T-helper 17 cell (primary cell): ENCODE measurements around the gene ZNF189. TPM values are rescaled to one million over a fixed set of nuclear protein-coding genes. Genes with fewer than 3 reads are reported as not detected.

Experiments used
- ATAC-seq: fragments of 150-1000 bp; cut with Tn5 transposase; 2 replicates; pipeline ENCODE4 v1.10.0; 2021; ENCODE audit warnings: mild to moderate bottlenecking, moderate library complexity
- DNase-seq, 3 donors: peaks; one replicate each; pipeline versions ENCODE4 v3.0.0 to v3.0.0-alpha.2; 2020 to 2021
- H3K9me3 ChIP-seq: one replicate; pipeline ENCODE4 v1.7.0; 2013; ENCODE audit warnings: low read length, mild to moderate bottlenecking; ENCODE audit not compliant: control insufficient read depth, poor library complexity, severe bottlenecking
- H3K27ac Mint-ChIP-seq: one replicate; pipeline ENCODE4 v1.8.0; 2022; ENCODE audit warnings: mild to moderate bottlenecking, moderate library complexity, mixed read lengths
- H3K27me3 Mint-ChIP-seq: one replicate; pipeline ENCODE4 v1.8.0; 2022; ENCODE audit warnings: mixed read lengths
- H3K36me3 Mint-ChIP-seq: one replicate; pipeline ENCODE4 v1.8.0; 2022; ENCODE audit warnings: low read depth, mixed read lengths
- H3K4me1 Mint-ChIP-seq: one replicate; pipeline ENCODE4 v1.8.0; 2022; ENCODE audit warnings: mild to moderate bottlenecking, mixed read lengths
- H3K4me3 Mint-ChIP-seq: one replicate; pipeline ENCODE4 v1.8.0; 2022; ENCODE audit warnings: mild to moderate bottlenecking, moderate library complexity, mixed read lengths
- total RNA-seq, 4 donors: library from RNA in 2 of 4; stranded (reverse) in 2 of 4; gene quantifications; one replicate each; pipeline ENCODE4 v1.2.3 and lab custom pipeline; 2022 to 2026

The ZNF189 gene
- total RNA-seq, 2 donors from 2014 or later = 6.3 to 8.3 TPM

DNA sequence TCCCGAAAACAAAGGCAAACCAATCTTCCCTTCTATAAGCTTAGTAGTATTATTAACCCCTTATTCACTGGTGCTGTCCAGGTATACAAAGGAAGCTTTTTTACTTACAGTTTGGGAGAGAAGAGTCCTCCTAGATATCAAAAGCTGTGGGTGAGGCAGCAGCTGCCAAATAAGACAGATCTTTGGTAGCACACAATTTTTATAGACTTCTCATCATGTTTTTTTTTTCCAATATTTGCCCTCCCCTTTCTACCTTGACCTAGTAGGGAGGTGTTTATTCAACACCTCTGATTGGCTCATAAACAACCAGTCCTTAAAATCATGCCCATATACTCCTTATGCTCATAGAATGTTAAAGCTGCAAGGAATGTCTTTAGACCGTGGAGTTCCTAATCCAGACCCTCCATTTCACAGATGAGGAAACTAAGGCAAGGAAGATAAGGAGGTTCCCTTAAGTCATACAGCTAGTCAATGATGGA is 37.0 kb downstream of the ZNF189 start, which contains the start of gene ALDOB:
Gene ALDOB (minus strand): TSS at position 174 of the 479 bp plus-strand sequence. CDS start 4,887 bp downstream, outside the sequence.
- peaks cover 2% of the 10 kb centered on the region for H3K9me3 ChIP-seq
- no peaks in the 10 kb centered on the region for H3K4me1 Mint-ChIP-seq
- no peak within 1 kb of the TSS for H3K4me3 Mint-ChIP-seq
- DNase-seq (no peak), ATAC-seq (no peak)
- no peaks in the 10 kb centered on the region for H3K36me3 Mint-ChIP-seq
- no peak within 1 kb of the TSS for H3K27ac Mint-ChIP-seq
- peaks cover 51% of the 10 kb centered on the region for H3K27me3 Mint-ChIP-seq

DNA sequence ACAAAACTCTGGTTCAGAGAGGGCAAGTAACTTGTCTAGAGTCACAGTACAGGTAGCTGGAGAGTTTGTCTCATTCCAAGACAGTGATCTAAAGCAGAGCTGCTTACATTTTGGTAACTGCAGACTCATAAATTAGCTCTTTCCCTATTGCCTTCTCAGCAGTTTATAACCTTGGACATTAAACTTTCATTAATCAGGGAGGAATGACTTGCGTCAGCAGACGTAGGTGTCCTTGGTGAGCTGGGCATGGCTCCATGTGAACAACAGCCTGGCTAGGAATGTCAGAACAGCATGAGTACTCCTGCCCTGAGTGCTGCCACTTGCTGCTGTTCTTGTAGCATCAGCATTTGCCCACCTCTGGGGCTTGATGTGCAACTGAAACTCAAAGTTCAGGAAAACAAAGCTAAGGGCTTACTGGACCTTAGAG is 39.2 kb downstream of the ZNF189 start:
- no peak overlapping the region for H3K27ac Mint-ChIP-seq
- no peak for DNase-seq

DNA sequence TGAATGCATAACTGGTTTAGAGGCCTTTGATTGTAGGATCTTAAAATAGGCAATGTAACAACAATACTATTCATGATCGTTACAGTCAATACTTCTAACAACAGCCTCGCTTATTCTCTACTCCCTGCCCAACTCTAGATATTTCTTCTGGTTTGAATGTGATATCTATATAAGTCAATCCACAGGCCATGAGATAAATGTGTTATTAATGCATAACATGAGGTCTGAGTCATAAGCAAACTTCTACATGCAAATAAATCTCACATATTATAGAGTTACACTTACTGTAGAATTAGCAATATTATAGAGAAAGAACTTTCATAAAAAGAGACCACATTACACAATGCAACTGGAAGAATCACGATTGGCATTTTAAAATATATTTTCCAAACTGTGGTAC is 39.9 kb downstream of the ZNF189 start:
- ATAC-seq (no peak), DNase-seq (no peak)
- H3K27me3 Mint-ChIP-seq = peaks cover 72% of the 10 kb centered on the region
- peaks cover 5% of the 10 kb centered on the region for H3K9me3 ChIP-seq
- H3K4me3 Mint-ChIP-seq = no peak overlapping the region
- H3K27ac Mint-ChIP-seq = no peak overlapping the region
- no peaks in the 10 kb centered on the region for H3K4me1 Mint-ChIP-seq
- no peaks in the 10 kb centered on the region for H3K36me3 Mint-ChIP-seq

More for the DNA sequence above, 39.2 kb downstream of the ZNF189 start:
- peaks cover 5% of the 10 kb centered on the region for H3K9me3 ChIP-seq
- ATAC-seq = no peak
- peaks cover 66% of the 10 kb centered on the region for H3K27me3 Mint-ChIP-seq
- H3K4me1 Mint-ChIP-seq = no peaks in the 10 kb centered on the region
- no peaks in the 10 kb centered on the region for H3K36me3 Mint-ChIP-seq
- H3K4me3 Mint-ChIP-seq = no peak overlapping the region

DNA sequence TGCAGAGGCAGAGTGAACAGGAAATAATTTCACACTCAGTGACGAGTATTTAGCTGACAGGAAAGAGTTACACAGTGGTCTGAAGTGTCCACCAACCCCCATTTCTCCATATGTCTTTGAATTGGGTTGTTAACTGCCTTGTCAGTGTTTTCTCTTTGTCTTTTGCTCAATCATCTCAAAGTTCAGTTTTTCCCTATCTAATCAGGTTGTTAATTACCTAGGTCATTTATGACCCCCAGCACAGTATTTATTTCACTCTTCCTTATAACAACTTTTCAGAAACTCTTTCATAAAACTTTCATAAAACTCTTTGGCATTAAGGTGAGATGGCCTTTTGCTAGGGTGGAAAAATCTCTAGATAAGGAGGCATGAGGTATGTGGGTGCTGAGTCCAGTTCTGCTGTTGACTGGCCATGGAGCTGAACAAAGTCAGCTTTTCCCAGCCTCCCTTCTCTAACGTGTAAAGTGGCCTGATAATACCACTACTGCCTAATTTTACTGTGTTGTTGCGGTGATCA is 42.1 kb downstream of the ZNF189 start:
- H3K4me3 Mint-ChIP-seq = no peak overlapping the region
- ATAC-seq (no peak), DNase-seq (no peak)
- H3K27ac Mint-ChIP-seq = no peak overlapping the region
- H3K9me3 ChIP-seq = peaks cover 5% of the 10 kb centered on the region
- H3K4me1 Mint-ChIP-seq = peaks cover 4% of the 10 kb centered on the region
- peaks cover 4% of the 10 kb centered on the region for H3K36me3 Mint-ChIP-seq
- H3K27me3 Mint-ChIP-seq = peaks cover 72% of the 10 kb centered on the region

DNA sequence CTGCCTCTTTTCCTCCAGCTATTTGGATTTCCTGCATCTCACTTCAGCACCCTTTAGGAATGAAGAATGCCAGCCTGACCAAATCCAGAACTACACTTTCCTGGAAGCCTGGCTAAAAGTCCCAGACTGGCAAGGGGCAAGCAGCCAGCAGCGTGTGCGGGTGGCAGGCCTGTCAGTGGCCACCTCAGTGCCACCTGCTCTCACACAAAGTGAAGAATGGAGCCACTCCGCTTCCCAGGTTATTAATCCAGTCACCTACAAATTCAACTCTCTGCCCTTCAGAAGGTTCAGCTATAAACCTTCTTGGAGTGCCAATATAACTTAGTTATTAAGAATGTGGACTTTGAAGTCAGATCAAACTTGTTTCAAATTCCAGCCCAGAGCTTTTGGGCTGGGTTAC is 43.7 kb downstream of the ZNF189 start:
- H3K27me3 Mint-ChIP-seq = peaks cover 74% of the 10 kb centered on the region
- no peak overlapping the region for H3K4me3 Mint-ChIP-seq
- H3K27ac Mint-ChIP-seq = no peak overlapping the region

DNA sequence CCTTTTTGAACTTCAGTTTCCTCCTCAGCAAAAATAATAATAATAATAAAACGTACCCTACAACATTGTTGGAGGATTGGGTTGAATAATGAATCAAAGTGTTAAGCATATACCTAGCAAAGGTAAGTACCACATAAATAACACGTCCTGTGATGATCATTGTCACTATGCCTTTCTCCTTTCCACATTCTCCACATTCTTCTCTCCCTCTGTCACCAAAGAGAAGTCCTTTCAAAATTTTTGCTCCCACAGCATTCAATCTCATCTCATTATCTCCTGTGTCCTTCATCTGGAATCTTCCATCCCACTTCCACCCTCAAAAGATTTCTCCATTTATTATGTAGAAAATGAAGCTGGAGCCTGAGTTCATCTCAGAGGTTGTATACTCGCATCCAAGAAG is 44.1 kb downstream of the ZNF189 start:
- Mint-ChIP-seq H3K4me3 (no peak overlapping the region), H3K27me3 (peaks cover 71% of the 10 kb centered on the region), H3K27ac (no peak overlapping the region), H3K36me3 (peaks cover 4% of the 10 kb centered on the region), H3K4me1 (peaks cover 4% of the 10 kb centered on the region)
- H3K9me3 ChIP-seq = peaks cover 8% of the 10 kb centered on the region
- DNase-seq (no peak), ATAC-seq (no peak)

More for the DNA sequence above, 43.7 kb downstream of the ZNF189 start:
- H3K4me1 Mint-ChIP-seq = peaks cover 4% of the 10 kb centered on the region
- peaks cover 4% of the 10 kb centered on the region for H3K36me3 Mint-ChIP-seq
- ATAC-seq = no peak
- no peak for DNase-seq
- H3K9me3 ChIP-seq = peaks cover 8% of the 10 kb centered on the region

DNA sequence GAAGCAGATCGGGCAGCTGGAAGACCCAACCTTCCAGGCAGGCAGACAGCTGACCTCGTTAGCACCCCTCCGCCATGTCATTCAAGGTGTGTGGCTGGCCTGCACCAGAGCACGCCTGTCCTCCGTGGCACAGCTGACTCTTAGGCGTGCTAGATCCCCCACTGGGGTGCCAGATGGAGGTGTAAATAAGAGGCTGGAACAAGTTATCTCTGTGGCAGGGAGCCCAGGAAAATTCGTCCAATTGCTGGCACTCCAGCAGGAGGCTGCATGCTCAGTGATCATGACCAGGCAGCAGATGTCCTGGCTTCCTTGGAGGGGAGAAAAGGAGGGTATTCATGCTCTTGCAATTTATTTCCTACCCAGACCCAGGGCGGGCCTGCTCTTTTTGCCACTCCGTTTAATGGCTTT is 44.7 kb downstream of the ZNF189 start:
- Mint-ChIP-seq H3K27me3 (peaks cover 73% of the 10 kb centered on the region), H3K27ac (no peak overlapping the region), H3K4me3 (no peak overlapping the region), H3K36me3 (peaks cover 4% of the 10 kb centered on the region), H3K4me1 (peaks cover 4% of the 10 kb centered on the region)
- no peak for DNase-seq
- H3K9me3 ChIP-seq = peaks cover 8% of the 10 kb centered on the region
- ATAC-seq = no peak

DNA sequence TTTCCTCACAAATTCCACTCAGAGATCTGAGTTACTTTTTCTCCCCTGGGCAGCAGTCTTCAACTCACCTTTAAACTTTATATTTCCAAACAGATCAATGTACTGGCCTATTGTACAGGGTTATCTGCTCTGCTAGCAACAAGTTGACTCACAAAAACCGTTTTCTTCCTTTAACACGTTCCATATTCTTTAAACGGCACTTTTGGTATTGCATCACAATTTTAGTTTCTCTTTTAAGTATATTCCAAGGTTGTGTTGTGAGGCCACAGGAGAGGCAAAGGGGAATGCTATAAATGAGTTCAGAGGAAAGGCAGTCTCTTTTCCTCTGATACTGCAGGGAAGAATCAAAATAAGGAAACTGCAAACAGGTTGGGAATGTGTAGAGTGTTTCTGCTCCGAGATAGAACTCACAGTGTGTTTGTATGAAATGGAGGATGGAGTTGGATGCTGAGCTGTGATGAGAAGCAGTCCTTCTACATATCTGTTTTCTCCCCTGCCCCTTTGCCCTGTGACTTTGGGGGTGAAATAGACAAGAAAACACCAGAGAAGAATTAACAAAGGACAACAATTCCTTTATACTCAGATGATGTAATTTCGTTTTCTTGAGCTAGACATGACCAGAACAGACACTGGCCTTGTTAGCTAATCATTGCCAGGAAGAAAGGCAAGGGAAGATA is 46.8 kb downstream of the ZNF189 start:
- peaks cover 80% of the 10 kb centered on the region for H3K27me3 Mint-ChIP-seq
- H3K9me3 ChIP-seq = peaks cover 8% of the 10 kb centered on the region
- H3K4me3 Mint-ChIP-seq = no peak overlapping the region
- peaks cover 7% of the 10 kb centered on the region for H3K36me3 Mint-ChIP-seq
- no peak for DNase-seq
- no peak overlapping the region for H3K27ac Mint-ChIP-seq
- peaks cover 12% of the 10 kb centered on the region for H3K4me1 Mint-ChIP-seq
- ATAC-seq = no peak

DNA sequence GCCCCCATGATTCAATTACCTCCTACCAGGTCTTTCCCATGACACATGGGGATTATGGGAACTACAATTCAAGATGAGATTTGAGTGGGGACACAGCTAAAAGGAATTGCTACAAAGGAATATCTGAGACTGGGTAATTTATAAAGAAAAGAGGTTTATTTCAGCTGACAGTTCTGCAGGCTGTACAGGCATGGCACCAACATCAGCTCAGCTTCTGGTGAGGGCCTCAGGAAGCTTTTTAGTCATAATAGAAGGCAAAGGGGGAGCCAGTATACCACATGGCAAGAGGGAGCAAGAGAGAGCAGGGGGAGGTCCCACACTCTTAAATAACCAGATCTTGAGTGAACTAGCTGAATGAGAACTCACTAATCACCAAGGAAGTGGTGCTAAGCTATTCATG is 48.1 kb downstream of the ZNF189 start:
- peaks cover 3% of the 10 kb centered on the region for H3K9me3 ChIP-seq
- Mint-ChIP-seq H3K4me3 (no peak overlapping the region), H3K27ac (peak overlapping the region; percentile 14), H3K4me1 (peaks cover 12% of the 10 kb centered on the region), H3K36me3 (peaks cover 7% of the 10 kb centered on the region), H3K27me3 (peaks cover 82% of the 10 kb centered on the region)
- DNase-seq = no peak
- ATAC-seq = no peak

DNA sequence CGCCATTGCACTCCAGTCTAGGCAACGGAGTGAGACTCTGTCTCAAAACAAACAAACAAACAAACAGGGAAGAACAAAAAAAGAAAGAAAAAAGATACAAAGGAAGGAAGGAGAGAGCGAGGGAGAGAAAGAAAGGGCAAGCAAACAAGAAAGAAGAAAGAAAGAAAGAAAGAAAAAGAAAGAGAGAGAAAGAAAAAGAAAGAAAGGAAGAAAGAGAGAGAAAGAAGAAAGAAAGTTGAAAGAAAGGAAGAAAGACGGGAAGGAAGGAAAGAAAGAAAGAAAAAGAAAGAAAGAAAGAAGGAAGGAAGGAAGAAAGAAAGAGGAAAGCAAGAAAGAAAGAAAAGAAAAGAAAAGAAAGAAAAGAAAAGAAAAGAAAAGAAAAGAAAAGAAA is 50.0 kb downstream of the ZNF189 start:
- H3K27ac Mint-ChIP-seq = no peak overlapping the region
- peaks cover 12% of the 10 kb centered on the region for H3K4me1 Mint-ChIP-seq
- DNase-seq (no peak), ATAC-seq (no peak)
- peak overlapping the region; percentile 90 for H3K4me3 Mint-ChIP-seq
- peaks cover 3% of the 10 kb centered on the region for H3K9me3 ChIP-seq
- H3K27me3 Mint-ChIP-seq = peaks cover 76% of the 10 kb centered on the region
- H3K36me3 Mint-ChIP-seq = peaks cover 7% of the 10 kb centered on the region

DNA sequence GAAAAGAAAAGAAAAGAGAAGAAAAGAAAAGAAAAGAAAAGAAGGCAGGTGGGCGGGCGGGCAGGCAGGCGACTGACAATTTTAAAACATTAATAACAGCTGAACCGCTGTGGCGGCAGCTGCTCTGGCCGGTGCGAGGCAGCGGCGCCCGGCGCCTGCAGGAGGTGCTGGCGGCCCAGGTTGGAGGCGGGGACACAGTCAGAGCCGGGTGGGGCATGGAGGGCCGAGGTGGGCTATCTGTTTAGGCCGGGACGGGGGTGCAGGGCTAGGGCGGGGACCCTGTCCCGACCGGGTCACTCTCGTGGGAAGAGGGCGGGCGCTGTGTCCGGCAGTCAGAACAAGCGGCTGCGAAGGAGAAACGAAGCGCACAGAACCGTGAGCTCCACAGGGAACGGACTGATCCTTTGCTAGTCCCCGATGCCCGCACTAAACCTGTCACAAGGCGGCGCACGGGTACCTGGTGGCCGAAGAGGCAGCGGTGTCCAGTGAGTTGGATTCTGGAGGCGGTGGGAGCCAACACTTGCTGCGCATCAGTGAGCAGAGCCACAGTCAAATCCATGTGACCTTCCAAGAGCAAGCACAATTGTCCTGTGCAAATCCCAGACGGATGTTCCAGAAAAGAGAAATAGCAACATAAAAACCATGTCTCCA is 50.5 kb downstream of the ZNF189 start:
- H3K36me3 Mint-ChIP-seq = peaks cover 7% of the 10 kb centered on the region
- H3K9me3 ChIP-seq = peaks cover 3% of the 10 kb centered on the region
- peak overlapping the region; percentile 90 for H3K4me3 Mint-ChIP-seq
- no peak overlapping the region for H3K27ac Mint-ChIP-seq
- H3K4me1 Mint-ChIP-seq = peaks cover 12% of the 10 kb centered on the region
- peak; percentile 13 to 25 (median 18) for DNase-seq
- peaks cover 73% of the 10 kb centered on the region for H3K27me3 Mint-ChIP-seq
- peak; percentile 92 for ATAC-seq

DNA sequence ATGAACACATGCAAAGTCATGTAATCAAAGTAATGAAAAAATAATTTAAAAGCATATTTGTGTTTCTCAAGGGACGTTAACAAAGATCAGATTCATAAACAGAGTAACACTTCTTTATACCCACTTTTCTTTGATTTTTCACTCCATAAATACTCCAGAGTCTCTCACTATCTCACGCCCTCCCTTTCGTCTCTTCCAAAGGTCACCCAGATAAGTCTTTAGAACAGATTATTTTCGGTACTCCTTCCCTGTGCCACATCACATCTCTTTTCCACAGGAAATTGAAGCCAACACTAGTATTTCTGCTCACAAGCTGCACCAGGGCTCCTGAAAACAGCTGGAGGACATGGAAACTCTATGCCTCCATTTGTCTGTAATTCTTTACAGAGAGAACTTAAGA is 52.3 kb downstream of the ZNF189 start:
- peaks cover 57% of the 10 kb centered on the region for H3K27me3 Mint-ChIP-seq

DNA sequence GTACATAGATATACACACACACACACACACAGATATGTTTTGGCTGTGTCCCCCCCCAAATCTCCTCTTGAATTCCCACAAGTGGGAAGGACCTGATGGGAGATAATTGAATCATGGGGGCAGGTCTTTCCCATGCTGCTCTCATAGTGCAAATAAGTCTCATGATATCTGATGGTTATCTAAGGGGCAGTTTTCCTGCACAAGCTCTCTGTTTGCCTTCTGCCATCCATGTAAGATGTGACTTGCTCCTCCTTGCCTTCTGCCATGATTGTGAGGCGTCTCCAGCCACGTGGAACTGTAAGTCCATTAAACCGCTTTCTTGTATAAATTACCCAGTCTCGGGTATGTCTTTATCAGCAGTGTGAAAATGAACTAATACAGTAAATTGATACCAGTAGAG is 52.8 kb downstream of the ZNF189 start:
- ATAC-seq (no peak), DNase-seq (no peak)
- Mint-ChIP-seq H3K4me3 (no peak overlapping the region), H3K36me3 (peaks cover 4% of the 10 kb centered on the region), H3K27me3 (peaks cover 54% of the 10 kb centered on the region), H3K4me1 (peaks cover 8% of the 10 kb centered on the region), H3K27ac (no peak overlapping the region)
- peaks cover 3% of the 10 kb centered on the region for H3K9me3 ChIP-seq

More for the DNA sequence above, 52.3 kb downstream of the ZNF189 start:
- Mint-ChIP-seq H3K27ac (no peak overlapping the region), H3K36me3 (peaks cover 4% of the 10 kb centered on the region), H3K4me1 (peaks cover 8% of the 10 kb centered on the region), H3K4me3 (no peak overlapping the region)
- DNase-seq (no peak), ATAC-seq (no peak)
- H3K9me3 ChIP-seq = peaks cover 3% of the 10 kb centered on the region
